SK-N-SH (cell line): ENCODE data around the gene SPTB. TPM values are rescaled to one million over a fixed set of nuclear protein-coding genes. Genes with fewer than 3 reads are reported as not detected.

Experiments
- CTCF ChIA-PET: fragments of 300-600, 350-600 bp; formaldehyde crosslinking; extraction: SDS; loops from one replicate; lab custom pipeline; 2021; lab: Yijun Ruan, JAX
- POLR2A ChIA-PET: fragments of 350-600 bp; sonication (Branson Sonifier 250); formaldehyde crosslinking; extraction: SDS; loops from one replicate; lab custom pipeline; 2020; ENCODE audit warnings: antibody characterized with exemption, inconsistent platforms; lab: Yijun Ruan, JAX
- DNase-seq: peaks from one replicate; pipeline ENCODE4 v3.0.0; 2012
- H2AFZ ChIP-seq: fragments of 200-600 bp; sonication (generic); 2 replicates; pipeline ENCODE4 v1.8.1; 2016; ENCODE audit warnings: antibody characterized with exemption, mild to moderate bottlenecking, low read depth
- H3F3A ChIP-seq: fragments of 200-600 bp; sonication (generic); replicated peaks from 2 replicates; pipeline ENCODE3; 2016; ENCODE audit warnings: antibody characterized with exemption, mild to moderate bottlenecking; ENCODE audit not compliant: insufficient read depth
- H3K27ac ChIP-seq, 2 experiments: fragments of 200-500 bp in 1 of 2; fragments of 200-600 bp in 1 of 2; sonication (Bioruptor generic) in 1 of 2; sonication (generic), shearing (Covaris generic) in 1 of 2; 2 replicates each; pipeline versions ENCODE4 v1.5.1 to v1.6.1; 2014 to 2016; ENCODE audit warnings: low read depth in 2 of 2, inconsistent platforms in 1 of 2, low read length in 1 of 2, mild to moderate bottlenecking in 1 of 2, mixed read lengths in 1 of 2
- H3K27me3 ChIP-seq: fragments of 200-600 bp; sonication (generic), shearing (Covaris generic); 2 replicates; pipeline ENCODE4 v1.6.1; 2016; ENCODE audit warnings: mixed run types; ENCODE audit not compliant: insufficient read depth
- H3K36me3 ChIP-seq, 2 experiments: fragments of 200-500 bp in 1 of 2; fragments of 200-600 bp in 1 of 2; sonication (Bioruptor generic) in 1 of 2; sonication (generic) in 1 of 2; replicated peaks in 1 of 2; 2 replicates each; pipeline versions ENCODE3 to v1.5.1; 2014 to 2016; ENCODE audit warnings: low read length in 1 of 2, mild to moderate bottlenecking in 1 of 2; ENCODE audit not compliant: insufficient read depth in 2 of 2, control insufficient read depth in 1 of 2
- H3K4me1 ChIP-seq, 2 experiments: fragments of 200-500 bp in 1 of 2; fragments of 200-600 bp in 1 of 2; sonication (Bioruptor generic) in 1 of 2; sonication (generic), shearing (Covaris generic) in 1 of 2; 2 replicates each; pipeline versions ENCODE4 v1.5.1 to v1.6.1; 2014 to 2016; ENCODE audit warnings: low read depth in 1 of 2, low read length in 1 of 2, mixed run types in 1 of 2; ENCODE audit not compliant: insufficient read depth in 2 of 2, control insufficient read depth in 1 of 2
- H3K4me2 ChIP-seq: fragments of 200-600 bp; sonication (generic), shearing (Covaris generic); 2 replicates; pipeline ENCODE4 v1.6.1; 2017; ENCODE audit warnings: mixed run types
- H3K4me3 ChIP-seq, 2 experiments: fragments of 200-500 bp in 1 of 2; fragments of 200-600 bp in 1 of 2; sonication (Bioruptor generic) in 1 of 2; sonication (generic), shearing (Covaris generic) in 1 of 2; 2 replicates each; pipeline versions ENCODE4 v1.5.1 to v1.8.1; 2014 to 2016; ENCODE audit warnings: low read depth in 2 of 2, inconsistent platforms in 1 of 2, low read length in 1 of 2, mild to moderate bottlenecking in 1 of 2, mixed read lengths in 1 of 2, moderate library complexity in 1 of 2
- H3K79me2 ChIP-seq: fragments of 200-600 bp; sonication (generic); 2 replicates; pipeline ENCODE4 v1.8.1; 2017; ENCODE audit warnings: mild to moderate bottlenecking; ENCODE audit not compliant: insufficient read depth
- H3K9ac ChIP-seq: fragments of 200-600 bp; sonication (generic); 2 replicates; pipeline ENCODE4 v1.6.1; 2017; ENCODE audit warnings: mixed run types
- H3K9me2 ChIP-seq: fragments of 200-600 bp; sonication (generic); 2 replicates; pipeline ENCODE4 v1.6.1; 2017; ENCODE audit warnings: mixed run types
- H3K9me3 ChIP-seq: fragments of 200-600 bp; sonication (generic); 2 replicates; pipeline ENCODE4 v1.6.1; 2017; ENCODE audit warnings: mixed run types, mild to moderate bottlenecking, moderate library complexity
- H4K20me1 ChIP-seq: fragments of 200-600 bp; sonication (generic); 2 replicates; pipeline ENCODE4 v1.6.1; 2017; ENCODE audit warnings: mild to moderate bottlenecking, mixed run types; ENCODE audit not compliant: insufficient read depth
- FOSL2 ChIP-seq: IDR thresholded peaks from 2 replicates; pipeline ENCODE4 v1.4.0; 2012; ENCODE audit warnings: low read depth, mild to moderate bottlenecking, moderate library complexity, borderline replicate concordance
- FOXM1 ChIP-seq: IDR thresholded peaks from 2 replicates; pipeline ENCODE4 v1.4.0; 2012; ENCODE audit warnings: low read depth, mild to moderate bottlenecking
- MEF2A ChIP-seq: IDR thresholded peaks from 2 replicates; pipeline ENCODE4 v1.4.0; 2012; ENCODE audit warnings: low read depth, borderline replicate concordance
- NFIC ChIP-seq: IDR thresholded peaks from 2 replicates; pipeline ENCODE4 v1.4.0; 2012; ENCODE audit warnings: borderline replicate concordance
- RCOR1 ChIP-seq: fragments of 150-350 bp; IDR thresholded peaks from 2 replicates; pipeline ENCODE4 v1.6.1; 2017; ENCODE audit warnings: antibody characterized with exemption, low read length
- REST ChIP-seq: IDR thresholded peaks from 2 replicates; pipeline ENCODE4 v1.6.1; 2012; ENCODE audit warnings: mild to moderate bottlenecking, low read depth, low read length, moderate library complexity
- SMC3 ChIP-seq: IDR thresholded peaks from 2 replicates; pipeline ENCODE4 v1.6.1; 2012; ENCODE audit warnings: low read depth, low read length, improper control_type of control experiment
- TCF12 ChIP-seq: IDR thresholded peaks from 2 replicates; pipeline ENCODE4 v1.4.0; 2012
- TEAD4 ChIP-seq: IDR thresholded peaks from 2 replicates; pipeline ENCODE4 v1.4.0; 2012; ENCODE audit warnings: mild to moderate bottlenecking, borderline replicate concordance; ENCODE audit not compliant: insufficient read depth
- USF2 ChIP-seq: fragments of 150-350 bp; IDR thresholded peaks from 2 replicates; pipeline ENCODE4 v1.6.1; 2017; ENCODE audit warnings: antibody characterized with exemption, low read length, low read depth, borderline replicate concordance
- ZBTB33 ChIP-seq: IDR thresholded peaks from 2 replicates; pipeline ENCODE4 v1.4.0; 2012; ENCODE audit warnings: low read depth, borderline replicate concordance
- WGBS: methylation state at CpG from one replicate; pipeline ENCODE4 v1.1.6; 2017; ENCODE audit warnings: low lambda C conversion rate; 5-methylcytosine and 5-hydroxymethylcytosine counted together
- polyA plus RNA-seq, 3 experiments: library from polyadenylated mRNA; depleted of rRNA; stranded (reverse); fragments of >200 nt; gene quantifications; 2 replicates each; pipeline ENCODE4 v1.2.3, GENCODE V29; 2012

Gene SPTB
- polyA plus RNA-seq, 1 of the 3 experiments (the other 2 are of a cell fraction): 0.15 TPM

- no peak for TF ChIP-seq ZBTB33
- no peak for TF ChIP-seq USF2
- TF ChIP-seq, all 33 proteins: peak for 0
These were observed 149.7 kb downstream of the SPTB start (continued) for GRCh38 chr14:64730061-64730440.

GRCh38 chr14:64729386-64730060 is 150.2 kb downstream of the SPTB start:
- Histone ChIP-seq H3K79me2 (peaks cover 3% of the 10 kb centered on the region; the same call in 1 of the 2 replicates), H3K27me3 (no peaks in the 10 kb centered on the region), H4K20me1 (peaks cover 3% of the 10 kb centered on the region; the same call in 1 of the 2 replicates), H3K4me3 (no peak overlapping the region), H3K4me1 (peaks cover 8% of the 10 kb centered on the region in 2 experiments; a peak in 2 of 4 replicates), H3K36me3 (peaks cover 0 to 16% of the 10 kb centered on the region in 2 experiments), H3K9me2 (no peaks in the 10 kb centered on the region), H3F3A (no peaks in the 10 kb centered on the region), H3K4me2 (no peak overlapping the region), H3K9ac (no peak overlapping the region), H3K27ac (no peak overlapping the region), H2AFZ (no peak overlapping the region), H3K9me3 (no peaks in the 10 kb centered on the region)
- WGBS: 73% methylated on average over 4 of the region's 5 CpGs
- POLR2A ChIA-PET: no interaction called here
- no peak for DNase-seq
- CTCF ChIA-PET: interaction anchor here (0.8 kb wide), 1 partner anchor 30 kb away, joined by 3 read pairs; no protein-coding TSS in a partner anchor
- TF ChIP-seq TCF12 (no peak), FOXM1 (no peak), TEAD4 (no peak), NFIC (no peak), USF2 (no peak), FOSL2 (no peak), RCOR1 (no peak), MEF2A (no peak), REST (no peak), ZBTB33 (no peak), SMC3 (no peak)
